NCI-H524 treated with DMSO at 0.1 percent for 48 hours (cell line): Measurements from ENCODE around the gene ESR1.
"Not testable (repeated sequence)": the region's sequence is repeated elsewhere in the genome, so short reads cannot be mapped to it uniquely, and the experiment has no call there.

Experiments
- DNase-seq: peaks from one replicate; lab custom pipeline; 2025; lab: John Stamatoyannopoulos, UW

ESR1 gene

GRCh38 chr6:152054441-152054840 is 247.0 kb downstream of the ESR1 start:
- no peak for DNase-seq

- DNase-seq = no peak
Observed at GRCh38 chr6:152055517-152055916, 248.0 kb downstream of the ESR1 start.

GRCh38 chr6:152057832-152058498 is 250.5 kb downstream of the ESR1 start:
- DNase-seq = no peak

DNA sequence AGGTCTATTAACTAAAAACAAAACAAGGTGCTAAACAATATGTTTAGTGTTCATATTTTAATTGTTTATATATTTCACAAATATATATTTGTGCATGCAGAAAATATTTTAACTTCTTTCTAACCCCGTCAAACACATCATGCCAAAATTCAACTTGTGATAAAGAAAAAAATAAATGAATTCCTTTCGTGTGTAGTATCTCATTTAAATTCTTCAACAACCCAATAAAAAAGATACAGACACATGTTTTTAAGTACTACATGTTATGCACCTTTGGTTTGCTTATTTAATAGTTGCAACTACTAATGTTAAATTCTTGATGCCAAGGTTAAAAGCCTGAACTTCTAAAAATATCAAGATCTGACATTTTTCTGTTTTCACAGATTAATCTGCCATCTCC is 252.4 kb downstream of the ESR1 start:
- DNase-seq = no peak

DNA sequence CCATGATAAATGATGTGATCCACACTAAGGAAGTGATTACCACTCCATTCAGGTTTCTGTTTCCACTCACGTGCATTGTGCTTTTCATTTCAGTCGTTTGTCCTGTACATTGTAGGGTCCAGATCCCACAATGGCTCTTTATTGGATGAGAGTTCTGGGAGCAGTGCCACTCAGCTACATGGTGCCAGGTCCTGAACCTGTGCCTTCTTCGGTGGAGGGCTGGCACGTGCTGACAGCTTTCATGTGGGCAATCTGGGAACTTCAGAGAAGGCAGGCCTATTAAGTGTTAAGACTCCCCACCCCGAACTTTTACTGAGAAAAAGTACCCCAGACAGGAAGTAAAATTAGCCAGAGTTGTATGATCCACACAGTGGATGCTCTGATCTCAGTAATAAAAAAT is 255.0 kb downstream of the ESR1 start:
- DNase-seq = no peak

- no peak for DNase-seq
Observed at GRCh38 chr6:152063170-152063921, 255.9 kb downstream of the ESR1 start.

- DNase-seq = no peak
Observed at GRCh38 chr6:152068622-152069261, 261.3 kb downstream of the ESR1 start.

DNA sequence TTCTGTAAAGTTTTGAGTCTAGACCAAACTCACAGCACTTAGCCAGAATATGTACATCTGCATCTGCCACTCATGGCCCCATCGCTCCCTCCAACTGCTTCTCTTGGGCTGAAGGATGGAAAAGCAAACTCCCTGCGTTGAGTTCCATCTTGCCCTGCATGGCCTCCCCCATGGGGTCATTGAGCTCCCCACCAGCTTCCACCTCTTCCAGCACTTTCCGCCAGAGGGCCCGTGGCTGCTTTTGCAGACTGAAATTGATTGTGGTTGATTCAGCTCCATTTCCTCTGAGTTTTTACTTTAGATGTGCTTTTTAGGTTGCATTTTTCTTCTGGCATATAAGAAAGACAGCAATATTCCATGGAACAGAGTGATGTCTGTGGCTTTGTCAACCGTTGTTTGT is 263.1 kb downstream of the ESR1 start:
- DNase-seq = no peak

- DNase-seq = no peak
Observed at GRCh38 chr6:152071318-152071717, 263.8 kb downstream of the ESR1 start.

- DNase-seq = no peak
Observed at GRCh38 chr6:152071843-152072242, 264.4 kb downstream of the ESR1 start.

DNA sequence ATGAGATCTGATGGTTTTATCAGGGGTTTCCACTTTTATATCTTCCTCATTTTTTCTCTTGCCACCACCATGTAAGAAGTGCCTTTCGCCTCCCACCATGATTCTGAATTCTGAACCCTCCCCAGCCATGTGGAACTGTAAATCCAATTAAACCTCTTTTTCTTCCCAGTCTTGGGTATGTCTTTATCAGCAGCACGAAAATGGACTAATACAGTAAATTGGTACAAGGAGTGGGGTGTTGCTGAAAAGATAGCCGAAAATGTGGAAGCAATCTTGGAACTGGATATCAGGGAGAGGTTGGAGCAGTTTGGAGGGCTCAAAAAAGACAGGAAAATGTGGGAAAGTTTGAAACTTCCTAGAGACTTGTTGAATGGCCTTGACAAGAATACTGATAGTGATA is 268.8 kb downstream of the ESR1 start:
- not testable (repeated sequence) for DNase-seq

- no peak for DNase-seq
Observed at GRCh38 chr6:152078001-152078400, 270.5 kb downstream of the ESR1 start.

- no peak for DNase-seq
Observed at GRCh38 chr6:152078804-152079203, 271.3 kb downstream of the ESR1 start.

DNA sequence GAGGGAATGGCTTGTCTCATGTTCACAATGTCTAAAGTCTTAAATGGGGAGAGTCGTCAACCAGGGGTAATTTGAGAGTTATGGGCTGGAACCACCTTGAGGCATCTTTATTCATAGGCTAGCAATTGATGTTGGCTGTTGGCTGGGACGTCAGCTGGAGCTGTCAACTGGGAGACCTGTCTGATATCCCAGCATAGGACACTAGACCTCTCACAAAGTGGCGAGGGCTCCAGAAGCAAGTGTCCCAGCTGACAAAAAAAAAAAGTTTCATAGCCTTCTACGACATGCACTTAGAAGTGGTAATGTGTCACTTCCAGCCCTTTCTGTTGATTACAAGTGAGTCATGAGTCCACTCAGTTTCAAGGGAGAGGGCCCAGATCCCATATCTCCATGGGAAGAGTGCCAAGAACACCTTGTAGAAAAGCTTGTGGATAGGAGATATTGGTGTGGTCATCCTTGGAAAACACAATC is 278.0 kb downstream of the ESR1 start:
- DNase-seq = no peak

- DNase-seq = no peak
Observed at GRCh38 chr6:152086223-152086873, 278.9 kb downstream of the ESR1 start.

DNA sequence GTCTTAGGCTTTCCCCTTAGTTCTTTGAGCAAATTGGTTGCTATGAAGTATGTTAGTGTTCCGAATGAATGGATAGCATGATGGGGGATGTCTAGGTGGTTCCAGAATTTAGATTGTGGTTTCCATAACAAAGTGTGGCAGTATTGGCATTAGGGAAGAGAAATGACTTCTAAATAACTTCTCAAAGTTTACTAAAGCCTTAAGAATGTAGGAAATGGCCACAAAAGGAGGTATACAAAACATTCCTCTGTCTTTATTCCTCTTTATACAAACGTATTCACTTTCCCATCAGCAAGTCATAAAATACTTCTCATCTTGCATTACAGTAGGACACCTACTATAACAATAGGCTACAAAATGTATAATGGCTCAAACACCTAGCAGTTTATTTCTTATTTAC is 279.6 kb downstream of the ESR1 start:
- no peak for DNase-seq

- no peak for DNase-seq
Observed at GRCh38 chr6:152087701-152088100, 280.2 kb downstream of the ESR1 start.

- no peak for DNase-seq
Observed at GRCh38 chr6:152089992-152090391, 282.5 kb downstream of the ESR1 start.

GRCh38 chr6:152091201-152091600 is 283.7 kb downstream of the ESR1 start:
- no peak for DNase-seq

DNA sequence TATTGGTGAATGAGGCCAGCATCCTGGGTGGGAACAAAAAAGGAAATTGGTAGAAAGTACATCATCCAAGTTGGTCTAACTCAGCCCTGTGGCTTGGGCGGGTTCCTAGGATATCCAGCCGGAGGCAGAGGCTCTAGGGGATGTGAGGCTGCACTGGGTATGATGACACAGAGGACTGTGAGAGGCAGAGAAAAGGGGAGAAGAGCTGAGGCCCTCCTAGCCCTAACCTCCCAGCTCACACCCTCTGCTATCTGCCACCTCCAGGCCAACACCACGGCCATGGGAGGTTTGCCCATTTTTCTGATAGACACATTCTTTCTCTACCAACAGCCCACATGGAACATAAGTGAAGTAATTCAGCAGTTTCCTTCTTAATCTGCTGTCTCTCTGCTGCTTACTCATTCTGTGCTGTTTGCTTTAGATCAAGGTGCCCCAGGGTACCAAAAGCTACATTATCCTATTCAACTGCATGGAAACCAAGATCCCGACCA is 284.4 kb downstream of the ESR1 start:
- no peak for DNase-seq

DNA sequence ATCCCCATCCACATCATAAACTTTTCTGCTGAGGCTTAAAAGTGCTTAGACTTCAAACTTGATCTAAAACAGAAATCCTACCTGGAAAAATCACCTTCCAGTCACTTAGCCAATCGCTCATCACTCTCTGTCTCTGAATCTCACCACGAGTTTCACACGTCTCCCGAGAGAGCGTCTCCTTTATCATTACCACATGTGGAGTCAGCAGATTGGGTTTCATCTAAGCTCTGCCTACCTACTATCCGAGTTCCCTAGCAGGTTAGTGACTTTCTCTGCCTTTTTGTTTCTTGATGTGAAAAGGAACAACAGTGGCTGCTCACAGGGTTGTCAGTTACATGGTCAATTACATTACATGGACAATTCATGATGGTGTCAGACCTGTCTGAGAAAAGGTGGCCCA is 286.2 kb downstream of the ESR1 start:
- no peak for DNase-seq

GRCh38 chr6:152094276-152094675 is 286.8 kb downstream of the ESR1 start:
- DNase-seq = peak; percentile 26
